GM19452 (cell line): ENCODE data around the gene ZIC5.

ENCODE experiments used
- ATAC-seq: cut with Tn5 transposase; IDR thresholded peaks from one replicate; pipeline ENCODE4 v1.9.1; 2021; ENCODE audit not compliant: unreplicated experiment

The ZIC5 gene

DNA sequence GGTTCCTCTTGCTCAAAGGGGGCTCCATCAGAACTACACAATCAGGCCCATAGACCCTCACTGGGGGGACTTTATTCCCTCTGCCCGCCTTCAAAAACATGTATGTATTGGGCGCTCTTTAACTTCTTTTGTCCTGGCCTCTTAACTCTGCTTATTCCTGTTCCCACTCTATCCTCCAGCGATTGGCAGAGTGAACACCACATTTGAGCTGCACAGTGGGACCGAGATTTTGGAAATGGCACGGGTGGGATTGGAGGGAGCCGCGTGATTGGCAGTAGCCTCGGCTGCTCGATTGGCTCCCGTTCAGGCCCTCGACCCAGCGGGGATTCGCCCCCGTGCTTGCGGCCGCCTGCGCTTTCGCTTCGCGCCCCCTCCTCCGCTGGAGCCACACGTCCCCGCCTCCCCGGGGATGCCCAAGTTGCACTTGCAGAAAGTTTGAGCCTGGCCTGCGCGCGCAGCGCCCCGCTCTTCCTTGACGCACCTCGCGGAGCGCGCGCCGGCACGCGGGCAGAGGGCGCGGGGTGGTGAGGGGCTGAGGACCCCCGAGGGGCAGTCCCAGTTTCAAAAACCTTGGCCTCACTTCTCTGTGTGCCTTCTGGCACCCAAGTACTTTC lies at the start of gene ZIC5:
Gene ZIC5, minus strand, starts transcription at position 192 of the 614 bp plus-strand sequence. Its CDS starts 164 bp downstream, at position 28.
- ATAC-seq: no peak

DNA sequence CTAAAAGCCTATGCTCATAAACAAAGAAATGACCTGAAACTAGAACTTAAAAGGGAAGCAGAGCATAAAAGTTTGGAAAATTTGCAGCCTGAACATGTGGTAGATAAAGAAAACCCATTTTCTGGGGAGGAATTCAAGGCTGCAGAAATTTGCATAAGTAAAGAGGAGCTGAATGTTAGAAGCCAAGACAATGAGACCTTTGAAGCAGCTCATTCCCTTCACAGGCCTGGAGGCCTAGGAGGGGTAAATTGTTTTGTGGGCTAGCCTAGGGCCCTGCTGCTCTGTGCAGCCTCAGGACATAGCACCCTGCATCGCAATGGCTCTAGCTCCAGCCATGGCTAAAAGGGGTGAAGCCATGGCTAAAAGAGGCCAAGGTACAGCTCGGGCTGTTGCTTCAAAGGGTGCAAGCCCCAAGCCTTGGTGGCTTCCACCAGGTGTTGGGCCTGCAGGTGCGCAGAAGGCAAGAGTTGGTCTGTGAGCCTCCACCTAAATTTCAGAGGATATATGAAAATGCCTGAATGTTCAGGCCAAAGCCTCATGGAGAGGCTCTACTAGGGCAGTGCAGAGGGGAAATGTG lies 48.3 kb upstream of the ZIC5 start:
- ATAC-seq: no peak

DNA sequence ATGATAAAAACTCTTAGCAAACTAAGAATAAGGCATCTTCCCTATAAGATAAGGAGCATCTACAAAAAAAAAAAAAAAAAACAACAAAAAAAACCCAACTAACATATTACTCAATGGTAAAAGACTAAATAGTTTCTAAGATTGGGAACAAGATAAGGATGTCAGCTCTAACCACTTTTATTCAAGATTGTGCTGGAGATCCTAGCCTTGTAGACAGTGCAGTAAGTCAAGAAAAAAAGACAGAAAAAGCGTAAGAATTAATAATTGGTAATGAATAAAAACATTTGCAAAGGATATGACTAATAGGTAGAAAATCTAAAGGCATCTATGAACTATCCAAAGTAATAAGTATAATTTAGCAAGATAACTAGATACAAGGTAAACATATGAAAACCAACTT lies 43.1 kb upstream of the ZIC5 start:
- no peak for ATAC-seq

DNA sequence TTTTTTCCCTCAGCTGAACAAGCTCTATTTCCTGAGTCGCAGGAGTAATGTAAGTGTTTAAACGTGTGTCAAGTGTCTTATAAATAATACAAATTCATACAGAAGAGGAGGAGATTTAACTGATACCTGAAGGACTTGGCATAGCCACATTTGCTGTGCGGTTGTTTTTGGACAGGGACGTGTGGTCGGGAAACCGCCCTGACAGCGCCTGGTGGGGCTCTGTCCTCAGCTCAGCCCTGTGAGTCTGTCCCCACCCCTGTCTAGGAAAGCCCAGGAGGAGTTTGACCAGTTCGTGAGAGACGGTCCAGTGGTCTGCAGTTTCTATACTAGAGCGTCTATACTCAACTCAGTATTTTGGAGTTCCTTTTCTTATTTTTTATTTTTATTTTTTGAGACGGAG lies 26.7 kb upstream of the ZIC5 start:
- ATAC-seq: no peak

DNA sequence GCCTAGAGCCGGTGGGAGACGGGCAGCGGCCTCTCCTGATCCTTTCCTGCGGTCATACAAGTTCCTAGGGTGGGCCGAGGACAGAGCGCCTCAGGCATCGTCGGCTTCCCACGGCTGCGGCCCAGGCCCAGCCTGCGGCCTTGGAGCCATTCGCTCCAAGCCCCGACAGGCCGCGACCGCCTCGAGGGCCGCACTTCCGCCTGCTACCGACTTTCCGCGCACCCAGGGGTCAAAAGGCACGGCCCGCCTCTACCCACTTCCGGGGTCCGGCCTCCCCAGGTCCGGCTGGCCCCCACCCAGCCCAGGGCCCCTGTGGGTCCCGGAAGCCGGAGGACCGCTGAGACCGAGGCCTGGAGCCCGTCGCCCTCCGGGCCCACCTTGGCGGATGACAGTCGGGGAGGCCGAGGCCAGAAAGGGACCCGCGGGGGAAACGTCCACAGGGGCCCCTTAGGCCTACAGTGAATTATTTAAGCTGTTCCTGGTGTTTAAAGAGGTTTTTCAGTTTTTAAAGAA lies 26.2 kb upstream of the ZIC5 start:
- ATAC-seq: no peak

DNA sequence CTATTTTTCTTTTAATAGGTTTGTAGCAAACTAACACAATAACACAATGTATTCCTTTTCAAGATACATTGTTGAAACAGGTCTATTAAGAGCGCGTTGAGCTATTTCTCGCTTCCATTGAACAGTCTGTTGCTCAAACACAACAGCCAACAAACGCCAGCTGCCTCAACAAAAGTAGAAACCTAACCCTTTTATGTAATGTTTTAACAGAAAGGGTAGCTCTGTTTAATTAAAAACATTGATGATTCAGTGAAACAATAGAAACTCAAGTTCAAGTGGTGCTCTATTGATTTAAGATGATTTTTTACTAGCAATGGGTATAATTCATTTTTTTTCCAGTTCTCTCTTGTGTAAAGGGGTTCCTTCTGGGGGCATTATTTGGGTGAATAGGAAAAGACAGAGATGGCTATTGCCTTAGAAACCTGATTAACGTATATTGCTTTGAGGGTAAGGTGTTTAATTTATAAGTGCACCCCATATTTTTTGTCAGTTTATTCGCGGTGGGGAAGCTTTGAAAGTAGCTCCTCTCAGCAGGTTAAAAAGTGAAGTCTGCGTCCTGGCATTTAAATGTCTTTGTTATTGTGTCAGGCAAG lies 24.9 kb upstream of the ZIC5 start:
- no peak for ATAC-seq

DNA sequence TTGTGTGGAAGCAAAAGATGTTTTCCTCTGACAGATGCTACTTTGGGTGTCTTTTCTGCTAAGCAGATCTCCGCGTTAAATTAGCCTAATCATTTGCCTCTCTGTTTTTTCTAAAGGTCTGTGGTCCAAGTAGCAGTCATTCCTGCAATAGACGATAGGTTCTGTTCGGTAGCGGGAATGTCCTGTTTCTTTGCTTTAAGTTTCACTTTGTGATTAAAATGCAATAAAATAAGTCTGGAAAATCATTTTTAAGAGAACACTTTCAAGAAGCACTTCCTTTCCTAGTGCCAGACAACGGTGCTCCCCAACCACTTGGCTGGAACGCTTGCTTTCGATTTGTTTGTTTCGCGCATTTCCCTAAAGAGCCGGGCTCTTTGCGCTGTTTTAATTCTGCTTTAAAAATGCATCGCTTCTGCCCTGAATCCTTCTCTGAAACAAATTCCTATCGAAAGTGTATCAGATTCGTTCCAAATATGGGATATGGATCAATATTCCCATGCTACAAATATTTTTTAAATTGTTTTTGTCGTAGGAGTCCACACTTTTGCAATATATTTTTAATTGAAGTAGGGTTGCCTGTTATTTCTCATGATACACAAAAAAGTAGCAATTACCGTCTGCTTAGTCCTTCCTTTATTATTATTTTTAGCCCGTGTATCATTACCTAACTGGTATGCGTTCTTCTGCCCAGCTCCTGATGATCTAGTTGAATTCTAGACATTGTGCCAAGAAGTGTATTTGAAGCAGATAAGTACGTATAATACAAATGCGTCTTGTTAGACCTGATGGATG lies 24.2 kb upstream of the ZIC5 start:
- no peak for ATAC-seq

DNA sequence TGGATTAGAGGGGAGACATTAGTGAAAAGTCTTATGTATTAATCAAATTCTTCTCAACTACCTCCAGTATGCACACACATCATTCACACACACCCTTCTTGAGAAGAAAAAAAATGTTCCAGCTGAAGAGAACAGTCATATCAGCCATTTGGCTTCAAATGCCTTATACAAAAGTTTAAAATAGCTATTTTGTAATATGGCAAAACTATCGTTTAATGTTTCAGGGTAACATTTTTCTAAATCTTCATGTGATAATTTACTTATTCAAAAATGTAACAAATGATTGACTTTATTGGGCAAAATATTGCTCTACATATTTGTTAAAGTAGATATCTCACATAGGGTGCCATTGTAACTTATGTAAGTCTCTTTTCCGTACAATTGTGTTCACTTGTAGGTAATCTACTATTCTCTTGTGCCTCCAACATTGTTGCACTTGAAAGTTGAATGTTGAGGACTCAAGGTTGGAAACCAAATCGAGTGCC lies 23.6 kb upstream of the ZIC5 start:
- no peak for ATAC-seq

DNA sequence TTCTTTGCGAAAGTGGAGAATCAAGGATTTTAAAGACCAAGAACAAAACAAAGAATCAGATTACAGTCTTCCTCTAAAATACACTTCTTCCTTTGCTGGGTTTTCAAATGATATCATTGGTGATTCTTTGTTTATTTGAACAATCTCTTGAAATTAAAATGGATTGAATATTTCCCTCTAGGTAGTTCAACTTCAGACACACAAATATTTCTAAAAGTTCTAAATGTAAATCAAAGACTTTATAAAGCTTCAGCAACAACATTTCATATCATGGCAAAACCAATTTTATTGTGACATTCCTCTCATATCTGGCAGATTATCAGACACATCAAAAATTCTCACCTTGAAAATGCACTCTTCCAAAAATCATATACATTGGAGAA lies 23.1 kb upstream of the ZIC5 start:
- ATAC-seq: no peak

DNA sequence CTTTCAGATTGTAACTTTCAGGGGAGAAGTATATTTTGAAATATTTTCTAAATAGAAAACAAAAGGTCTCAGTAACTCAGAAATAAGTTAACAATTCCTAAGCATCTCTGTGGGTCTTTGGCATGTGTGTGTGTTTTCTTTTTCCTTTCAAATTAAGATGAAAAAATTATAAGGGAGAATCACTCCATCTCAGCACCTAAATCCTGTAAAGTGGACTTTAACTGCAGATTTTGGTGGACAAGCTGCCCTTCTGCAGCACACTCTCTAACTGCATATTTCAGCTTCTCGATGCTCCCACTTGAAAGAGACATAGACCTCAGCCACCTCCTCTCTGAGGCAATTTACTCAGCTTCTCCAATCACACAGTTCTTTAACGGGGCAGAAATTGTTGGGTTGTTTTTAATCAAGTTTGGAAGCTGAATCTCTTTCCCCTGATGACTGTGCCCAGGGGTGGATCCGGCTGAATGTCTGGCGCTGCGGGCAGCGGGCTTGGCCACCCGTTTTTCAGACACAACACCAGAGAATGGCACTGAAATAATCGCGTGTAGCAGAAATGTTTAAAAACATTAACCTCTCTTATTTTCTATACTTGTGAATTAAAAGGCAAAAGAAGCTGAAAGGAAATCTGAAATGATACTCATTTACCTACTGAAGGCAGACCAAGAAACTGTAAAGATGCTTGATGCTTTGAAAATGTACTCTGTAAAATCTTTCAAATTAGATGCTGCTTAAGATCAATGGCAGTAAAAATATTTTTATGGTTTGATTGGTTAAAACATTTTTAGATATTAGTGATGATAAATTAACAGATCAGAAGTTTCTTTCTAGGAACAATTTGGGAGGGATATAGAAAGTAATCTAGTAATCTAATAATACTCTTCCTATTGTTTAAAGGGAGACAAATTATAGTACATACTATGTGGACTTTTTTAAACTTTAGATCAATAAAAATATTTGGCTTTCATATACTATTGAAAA lies 22.4 kb upstream of the ZIC5 start:
- ATAC-seq: no peak

DNA sequence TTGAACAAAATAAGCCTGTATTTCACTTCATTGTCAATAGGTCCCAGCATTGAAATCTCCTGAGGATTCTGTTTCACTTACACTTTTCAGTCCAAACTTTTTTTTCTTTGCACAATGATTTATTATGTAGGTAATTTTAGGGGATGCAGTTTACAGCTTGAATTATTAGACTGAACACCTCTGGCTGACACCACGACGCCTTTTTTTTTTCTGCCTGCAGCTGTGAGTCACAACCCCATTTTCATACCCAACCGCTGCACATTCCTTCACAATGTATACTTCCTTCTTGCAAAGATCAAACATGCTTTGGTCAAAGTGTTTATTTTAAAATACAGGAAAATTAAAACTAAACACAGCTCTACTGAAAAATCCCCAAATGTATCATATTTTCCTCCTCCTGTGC lies 21.4 kb upstream of the ZIC5 start:
- ATAC-seq: no peak

DNA sequence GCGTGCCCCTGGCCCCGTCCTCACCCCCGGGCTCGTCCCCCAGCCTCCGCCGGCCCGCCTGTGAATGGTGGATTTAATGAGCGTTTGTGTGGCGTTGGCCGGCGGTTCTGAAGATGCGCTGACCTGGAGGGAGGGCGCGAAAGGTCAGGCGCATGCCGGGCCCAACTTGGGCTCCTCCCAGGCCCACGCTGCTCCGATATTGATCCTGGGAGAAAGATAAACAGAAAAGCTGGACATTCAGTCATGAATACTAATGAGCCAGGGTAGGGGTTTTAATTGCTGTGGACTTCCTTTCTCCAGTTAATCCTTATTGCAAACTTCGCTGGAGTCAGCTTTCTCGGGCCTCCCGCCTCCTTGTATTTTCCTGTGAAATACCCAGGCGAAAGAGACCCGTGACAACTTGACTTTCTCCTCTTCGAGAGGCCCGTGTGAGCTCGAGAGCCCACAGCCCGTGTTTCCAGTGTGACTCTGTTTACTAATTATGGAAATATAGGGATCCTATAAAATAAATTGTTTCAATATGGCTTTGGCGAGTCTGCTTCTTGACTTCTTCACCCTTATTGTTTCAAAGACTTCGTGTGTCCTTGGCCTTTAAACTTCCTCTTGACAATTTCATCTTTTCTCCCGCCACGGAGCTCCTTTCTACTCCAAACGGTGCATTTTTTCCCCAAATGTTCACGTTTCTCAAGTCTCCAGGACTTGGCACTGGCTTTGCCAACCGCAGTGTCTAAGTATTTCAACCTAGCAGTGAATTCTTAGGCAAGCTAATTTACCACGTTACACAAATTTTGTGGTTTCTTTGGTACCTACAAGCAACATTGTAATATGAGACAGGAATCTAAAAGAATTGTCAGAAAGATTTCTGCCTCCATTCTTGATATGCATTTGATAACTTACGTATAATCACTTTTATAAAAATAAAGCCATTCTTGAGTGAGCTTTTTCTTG lies 20.5 kb upstream of the ZIC5 start:
- ATAC-seq: no peak

DNA sequence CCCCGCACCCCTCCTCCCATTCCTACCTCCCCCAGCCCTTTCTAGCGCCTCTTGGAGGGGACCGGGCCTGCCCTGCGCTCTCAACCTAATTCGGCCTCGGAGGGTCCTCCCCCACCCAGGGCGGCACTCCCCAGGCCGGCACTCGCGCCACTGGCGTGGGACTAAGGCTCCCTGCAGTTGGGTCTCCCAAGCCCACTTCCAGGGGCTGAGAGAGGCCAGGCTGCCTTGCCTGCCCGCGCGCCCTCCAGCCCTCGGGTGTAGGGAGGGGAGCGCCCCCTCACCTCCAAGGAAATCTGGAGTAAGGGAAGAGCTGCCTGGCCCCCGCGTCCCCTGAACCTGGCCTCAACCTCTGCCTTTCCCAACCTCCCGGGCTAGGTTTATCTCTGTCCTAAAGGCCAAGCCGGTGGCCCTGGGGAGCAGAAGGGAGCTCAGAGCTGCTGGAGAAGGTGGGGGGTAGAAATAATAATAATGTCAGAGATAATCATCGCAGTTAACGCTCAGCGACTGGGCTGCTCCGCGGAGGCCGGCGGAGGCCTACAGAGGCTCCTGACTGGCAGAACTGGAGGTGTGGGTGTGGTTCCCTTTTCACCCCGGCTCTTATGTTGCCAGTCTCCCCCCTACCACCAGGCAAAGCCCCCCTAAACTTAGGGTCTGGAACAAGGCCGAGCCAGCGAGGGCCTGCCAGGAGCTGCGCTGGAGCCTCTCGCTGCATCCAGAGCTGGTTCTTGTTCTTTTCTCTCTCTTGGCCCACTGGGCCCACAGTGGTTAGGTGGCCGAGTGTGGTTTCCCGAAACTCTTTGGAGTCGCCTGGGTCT lies 19.7 kb upstream of the ZIC5 start:
- no peak for ATAC-seq

DNA sequence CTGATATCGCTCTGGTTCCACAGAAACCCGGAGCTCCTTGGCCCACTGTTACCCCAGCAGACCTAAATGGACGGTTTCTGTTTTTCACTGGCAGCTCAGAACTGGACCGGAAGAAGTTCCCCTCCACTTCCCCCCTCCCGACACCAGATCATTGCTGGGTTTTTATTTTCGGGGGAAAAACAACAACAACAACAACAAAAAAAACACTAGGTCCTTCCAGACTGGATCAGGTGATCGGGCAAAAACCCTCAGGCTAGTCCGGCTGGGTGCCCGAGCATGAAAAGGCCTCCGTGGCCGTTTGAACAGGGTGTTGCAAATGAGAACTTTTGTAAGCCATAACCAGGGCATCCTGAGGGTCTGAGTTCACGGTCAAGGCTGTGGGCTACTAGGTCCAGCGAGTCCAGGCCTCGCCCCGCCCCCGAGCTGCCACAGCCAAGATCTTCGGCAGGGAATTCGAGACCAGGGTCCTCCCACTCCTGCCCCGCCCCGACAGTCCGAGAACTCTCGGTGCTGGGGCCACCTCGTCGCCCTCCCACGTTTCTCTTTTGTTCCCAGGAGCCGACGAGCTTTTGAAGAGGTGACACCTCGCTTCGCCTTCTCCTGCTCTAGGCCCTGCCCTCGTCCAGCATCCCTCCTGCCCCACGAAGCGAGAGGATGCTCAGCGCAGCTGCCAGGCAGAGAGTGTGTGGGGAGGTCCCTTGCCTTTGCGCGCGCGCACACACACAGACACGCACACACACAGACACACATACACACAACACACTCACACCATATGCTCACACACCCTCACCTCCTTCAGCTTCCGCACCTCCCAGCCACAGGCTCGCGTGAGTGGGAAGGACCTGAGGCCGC lies 18.8 kb upstream of the ZIC5 start:
- no peak for ATAC-seq

DNA sequence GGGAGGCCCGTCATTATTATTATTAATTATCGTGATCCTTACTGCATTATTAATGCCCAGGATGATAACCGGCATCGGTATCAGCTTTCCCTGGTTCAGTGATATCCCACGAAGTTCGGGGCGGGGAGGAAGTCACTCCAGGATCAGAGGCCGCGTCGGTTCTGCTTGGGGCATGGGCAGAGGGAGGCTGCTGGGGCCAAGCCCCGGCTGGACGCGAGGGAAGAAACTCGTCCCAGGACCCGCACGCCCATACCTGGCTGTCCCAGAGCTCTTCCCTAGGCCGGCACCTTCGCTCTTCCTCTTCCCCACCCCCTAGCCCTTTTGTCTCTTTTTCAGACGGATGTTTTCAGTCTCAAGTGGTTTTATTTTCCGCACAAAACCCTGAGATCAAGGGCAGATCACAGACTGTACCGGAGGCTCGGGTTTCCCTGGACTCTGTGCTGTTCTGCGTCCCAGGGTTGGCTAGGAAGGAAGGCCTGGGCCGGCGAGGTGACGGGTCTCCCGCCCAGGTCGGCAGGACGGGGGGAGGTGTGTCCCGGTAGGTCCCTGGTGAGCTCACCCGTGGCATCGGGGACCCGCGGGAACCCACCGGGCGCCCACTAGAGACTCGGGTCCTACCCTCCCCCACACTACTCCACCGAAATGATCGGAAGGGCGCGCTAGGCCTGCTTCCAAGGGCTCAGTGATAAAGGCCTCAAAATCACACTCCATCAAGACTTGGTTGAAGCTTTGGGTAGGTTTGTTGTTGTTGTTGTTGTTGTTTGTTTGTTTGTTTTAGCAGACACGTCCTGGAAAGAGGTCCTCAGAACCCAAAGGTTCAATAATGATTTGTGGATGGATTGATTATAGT lies 17.9 kb upstream of the ZIC5 start:
- ATAC-seq: no peak

DNA sequence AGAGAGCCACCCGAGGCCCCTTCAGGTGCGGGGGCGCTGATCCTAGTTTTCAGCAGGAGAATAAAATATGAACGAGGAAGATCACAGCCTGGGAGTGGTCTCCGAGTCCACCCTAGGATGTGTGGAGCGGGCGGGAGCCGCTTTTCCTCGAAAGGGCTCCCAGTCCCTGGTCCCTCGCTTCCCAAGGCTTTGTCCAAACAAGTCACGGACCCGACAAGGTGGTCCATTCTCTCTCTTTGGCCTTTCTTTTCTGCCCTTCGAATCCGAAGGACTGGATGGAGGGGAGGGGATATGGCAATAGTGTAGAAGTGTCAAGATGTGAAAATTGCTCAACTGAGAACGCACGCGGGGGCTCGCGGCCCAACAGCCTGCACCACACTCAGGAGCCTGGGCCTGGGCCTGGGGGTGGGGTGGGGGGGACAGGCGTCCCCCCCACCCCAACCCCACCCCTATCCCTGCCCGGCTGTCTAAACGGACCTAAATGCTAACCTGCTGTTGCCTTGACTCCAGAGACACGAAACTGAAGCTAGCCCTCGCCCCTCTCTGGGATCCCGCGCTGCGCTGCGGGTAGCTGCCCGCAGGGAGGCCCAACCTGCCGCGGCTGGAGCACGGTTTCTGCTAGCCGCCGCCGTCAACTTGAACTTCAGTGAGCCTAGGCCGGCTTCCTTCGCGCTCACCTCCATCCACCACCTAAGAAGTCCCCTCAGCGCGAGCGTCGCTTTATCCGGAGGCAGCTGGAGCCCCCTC lies 17.1 kb upstream of the ZIC5 start:
- no peak for ATAC-seq
